ENCODE results near the gene GAB3. TPM values are rescaled to one million over a fixed set of nuclear protein-coding genes. Genes with fewer than 3 reads are reported as not detected.

GAB3 gene
- total and polyA plus RNA-seq, 2 donors (not counting 3 experiments of a cell fraction or from before 2014, with no cell fraction given): 6.0 to 6.2 TPM

DNA sequence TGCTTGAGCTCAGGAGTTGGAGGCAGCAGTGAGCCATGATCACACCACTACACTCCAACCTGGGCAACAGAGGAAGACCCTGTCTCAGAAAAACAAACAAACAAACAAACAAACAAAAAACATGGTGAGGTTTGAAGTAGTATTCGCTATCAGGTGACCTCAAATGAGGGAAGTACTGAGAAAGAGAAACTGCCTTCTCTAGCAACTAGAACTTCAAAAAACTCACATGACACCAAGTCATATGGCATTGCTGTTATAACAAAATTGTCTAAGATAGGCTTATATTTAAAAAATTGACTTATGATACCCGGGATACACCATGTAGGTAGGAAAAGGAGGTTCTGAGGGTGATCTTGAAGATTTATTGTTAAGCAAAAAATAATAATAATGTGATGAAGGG is 44.1 kb upstream of the GAB3 start:
- intact Hi-C loops (cut with micrococcal nuclease): no loop called here
- no TSS peak for BruUV-seq (replicated peaks)
- Histone ChIP-seq H3K27ac (ENCODE audit: insufficient read depth, low read depth, low read length) (no peak overlapping the region), H3K4me1 (ENCODE audit: control insufficient read depth, extremely low read depth, insufficient read depth, low read length) (peaks cover 9% of the 10 kb centered on the region), H3K27me3 (ENCODE audit: control insufficient read depth in 2 of 2, insufficient read depth in 2 of 2, low read length in 2 of 2) (no peaks in the 10 kb centered on the region), H4K20me1 (replicated peaks; ENCODE audit: control insufficient read depth, extremely low read depth, insufficient read depth, low read length) (no peaks in the 10 kb centered on the region), H3K9me3 (replicated peaks; ENCODE audit: control insufficient read depth, insufficient read depth, low read length) (no peaks in the 10 kb centered on the region), H2AFZ (ENCODE audit: low read depth, low read length) (no peak overlapping the region), H3K4me3 (replicated peaks in 1 of 3; ENCODE audit: insufficient read depth in 1 of 3, low read depth in 1 of 3, low read length in 3 of 3) (no peak overlapping the region), H3K9me1 (replicated peaks; ENCODE audit: control insufficient read depth, extremely low read depth, insufficient read depth, low read length) (no peaks in the 10 kb centered on the region), H3K79me2 (ENCODE audit: control insufficient read depth, insufficient read depth, low read length) (no peaks in the 10 kb centered on the region), H3K36me3 (ENCODE audit: control insufficient read depth in 2 of 2, extremely low read depth in 1 of 2, insufficient read depth in 2 of 2, low read length in 2 of 2) (no peaks in the 10 kb centered on the region), H3K9ac (replicated peaks; ENCODE audit: extremely low read depth, insufficient read depth, low read length) (no peak overlapping the region), H3K4me2 (ENCODE audit: insufficient read depth, low read length) (no peak overlapping the region)
- CTCF ChIA-PET: no interaction called here
- no peak for FAIRE-seq
- dilution Hi-C loops (cut with MboI; ENCODE audit: extremely low pct_ligation_motif_present, low sequenced_read_pairs): no loop called here
- POLR2A ChIA-PET: no interaction called here
- TF ChIP-seq MYC (IDR thresholded peaks at IDR 0.05; ENCODE audit: low read depth, low read length) (no peak), JUN (IDR thresholded peaks at IDR 0.05; ENCODE audit: borderline replicate concordance, insufficient read depth, insufficient read length, low read depth) (no peak), FOS (IDR thresholded peaks at IDR 0.05; ENCODE audit: borderline replicate concordance, insufficient read depth, low read length) (no peak), GATA2 (IDR thresholded peaks at IDR 0.05; ENCODE audit: insufficient read depth, insufficient read length, low read depth, low read length) (no peak), POLR2AphosphoS5 (IDR thresholded peaks at IDR 0.05; ENCODE audit: insufficient read depth, low read depth, low read length) (no peak), EZH2 (IDR thresholded peaks at IDR 0.05; ENCODE audit: borderline replicate concordance, low read depth, low read length, severe bottlenecking) (no peak), POLR2A (IDR thresholded peaks at IDR 0.05; ENCODE audit: low read depth, low read length) (no peak)
- TF ChIP-seq, protein P1, sequence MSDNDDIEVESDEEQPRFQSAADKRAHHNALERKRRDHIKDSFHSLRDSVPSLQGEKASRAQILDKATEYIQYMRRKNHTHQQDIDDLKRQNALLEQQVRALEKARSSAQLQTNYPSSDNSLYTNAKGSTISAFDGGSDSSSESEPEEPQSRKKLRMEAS (IDR thresholded peaks at IDR 0.05; ENCODE audit: insufficient read depth, insufficient read length): no peak
- TF ChIP-seq, protein P2, sequence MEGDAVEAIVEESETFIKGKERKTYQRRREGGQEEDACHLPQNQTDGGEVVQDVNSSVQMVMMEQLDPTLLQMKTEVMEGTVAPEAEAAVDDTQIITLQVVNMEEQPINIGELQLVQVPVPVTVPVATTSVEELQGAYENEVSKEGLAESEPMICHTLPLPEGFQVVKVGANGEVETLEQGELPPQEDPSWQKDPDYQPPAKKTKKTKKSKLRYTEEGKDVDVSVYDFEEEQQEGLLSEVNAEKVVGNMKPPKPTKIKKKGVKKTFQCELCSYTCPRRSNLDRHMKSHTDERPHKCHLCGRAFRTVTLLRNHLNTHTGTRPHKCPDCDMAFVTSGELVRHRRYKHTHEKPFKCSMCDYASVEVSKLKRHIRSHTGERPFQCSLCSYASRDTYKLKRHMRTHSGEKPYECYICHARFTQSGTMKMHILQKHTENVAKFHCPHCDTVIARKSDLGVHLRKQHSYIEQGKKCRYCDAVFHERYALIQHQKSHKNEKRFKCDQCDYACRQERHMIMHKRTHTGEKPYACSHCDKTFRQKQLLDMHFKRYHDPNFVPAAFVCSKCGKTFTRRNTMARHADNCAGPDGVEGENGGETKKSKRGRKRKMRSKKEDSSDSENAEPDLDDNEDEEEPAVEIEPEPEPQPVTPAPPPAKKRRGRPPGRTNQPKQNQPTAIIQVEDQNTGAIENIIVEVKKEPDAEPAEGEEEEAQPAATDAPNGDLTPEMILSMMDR (IDR thresholded peaks at IDR 0.05; ENCODE audit: extremely low read depth in 1 of 2, insufficient read depth in 1 of 2, low read depth in 1 of 2, low read length in 2 of 2): no peak
- DNase-seq (ENCODE audit: low read depth, low spot score): no peak
